GM15510 (cell line): ENCODE data around the gene EPSTI1.

ENCODE experiments used
- POLR2A ChIP-seq: IDR thresholded peaks from 3 replicates; pipeline ENCODE4 v1.6.1; 2011; ENCODE audit warnings: borderline replicate concordance; ENCODE audit not compliant: insufficient read length; ENCODE audit errors: extremely low read depth

EPSTI1 gene, protein sequence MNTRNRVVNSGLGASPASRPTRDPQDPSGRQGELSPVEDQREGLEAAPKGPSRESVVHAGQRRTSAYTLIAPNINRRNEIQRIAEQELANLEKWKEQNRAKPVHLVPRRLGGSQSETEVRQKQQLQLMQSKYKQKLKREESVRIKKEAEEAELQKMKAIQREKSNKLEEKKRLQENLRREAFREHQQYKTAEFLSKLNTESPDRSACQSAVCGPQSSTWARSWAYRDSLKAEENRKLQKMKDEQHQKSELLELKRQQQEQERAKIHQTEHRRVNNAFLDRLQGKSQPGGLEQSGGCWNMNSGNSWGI

DNA sequence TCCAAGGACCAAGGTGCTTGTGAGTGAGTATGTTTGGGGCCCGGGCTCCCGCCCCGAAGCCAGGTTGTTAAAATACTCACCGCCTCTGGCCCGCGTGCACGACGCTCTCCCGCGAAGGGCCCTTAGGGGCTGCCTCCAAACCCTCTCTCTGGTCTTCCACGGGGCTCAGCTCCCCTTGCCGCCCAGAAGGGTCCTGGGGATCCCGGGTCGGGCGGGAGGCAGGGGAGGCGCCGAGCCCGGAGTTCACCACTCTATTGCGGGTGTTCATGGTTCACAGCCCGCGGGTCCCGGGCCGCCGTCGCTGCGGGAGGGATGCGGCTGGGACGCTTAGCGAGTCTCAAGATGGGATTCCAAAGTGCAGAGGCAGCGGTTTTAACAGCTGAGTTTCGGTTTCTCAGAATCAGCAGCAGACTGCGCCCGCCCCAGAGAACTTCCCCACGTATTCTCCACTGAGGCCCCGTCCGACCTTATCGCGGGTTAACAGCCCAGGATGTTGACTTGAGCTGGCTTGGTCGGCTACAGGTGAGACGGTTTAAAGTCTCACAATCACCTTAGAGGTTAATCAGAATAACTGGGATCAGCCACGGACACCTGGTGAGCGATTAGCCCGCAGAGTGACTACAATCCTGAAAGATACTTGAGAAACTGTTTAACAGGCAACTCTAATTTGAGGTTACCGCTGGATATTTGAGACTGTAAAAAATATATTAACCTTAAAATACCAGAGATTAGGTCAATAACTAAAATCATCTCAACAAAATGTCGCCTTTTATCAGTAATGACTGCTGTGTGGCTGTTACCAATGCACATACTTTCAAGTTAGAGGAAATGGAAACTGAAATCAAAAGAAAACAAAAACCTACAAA, at the start of gene EPSTI1:
EPSTI1 (minus strand) TSS at position 344 of the 866 bp plus-strand sequence; CDS start at position 268, 76 bp downstream.
- peak; percentile 56 for TF ChIP-seq POLR2A

DNA sequence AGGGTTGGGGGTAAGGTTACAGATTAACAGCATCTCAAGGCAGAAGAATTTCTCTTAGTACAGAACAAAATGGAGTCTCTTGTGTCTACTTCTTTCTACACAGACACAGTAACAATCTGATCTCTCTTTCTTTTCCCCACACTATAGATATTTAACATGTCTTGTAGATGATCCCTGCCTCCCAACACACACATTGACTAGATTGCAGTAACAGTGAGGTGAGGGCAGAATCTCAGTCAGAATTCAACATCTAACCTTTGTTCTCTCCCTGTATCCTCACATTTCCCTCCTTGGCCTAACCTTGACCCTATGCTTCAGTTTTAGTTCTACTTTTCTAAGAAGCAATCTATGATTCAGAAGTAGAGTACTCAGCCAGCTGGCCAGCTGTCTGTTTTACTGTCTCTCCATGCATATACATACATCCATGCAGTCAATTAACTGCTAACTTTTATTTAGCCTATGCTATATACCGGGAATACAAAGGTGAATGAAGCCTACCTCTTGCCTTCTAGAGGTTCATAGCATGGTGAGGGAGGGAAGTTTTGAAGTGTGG, 49.4 kb upstream of the EPSTI1 start:
- TF ChIP-seq POLR2A = no peak

DNA sequence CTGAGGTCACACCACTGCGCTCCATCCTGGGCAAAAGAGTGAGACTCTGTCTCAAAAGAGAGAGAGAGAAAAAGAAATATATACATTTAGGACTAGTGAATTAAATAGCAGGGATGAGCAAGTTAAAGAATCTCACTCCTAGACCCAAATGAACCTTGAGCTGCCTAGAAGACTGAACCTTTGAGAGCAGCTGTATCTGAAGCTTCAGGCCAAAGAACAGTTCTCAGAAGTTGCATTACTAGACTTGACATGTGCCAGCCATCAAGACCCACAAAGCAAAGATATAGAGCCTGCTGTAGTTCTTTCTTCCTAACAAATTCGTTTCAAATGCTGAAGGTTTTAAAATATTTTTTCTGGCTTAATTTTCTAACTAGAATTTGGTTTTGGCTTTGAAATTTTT, 47.9 kb upstream of the EPSTI1 start:
- no peak for TF ChIP-seq POLR2A

DNA sequence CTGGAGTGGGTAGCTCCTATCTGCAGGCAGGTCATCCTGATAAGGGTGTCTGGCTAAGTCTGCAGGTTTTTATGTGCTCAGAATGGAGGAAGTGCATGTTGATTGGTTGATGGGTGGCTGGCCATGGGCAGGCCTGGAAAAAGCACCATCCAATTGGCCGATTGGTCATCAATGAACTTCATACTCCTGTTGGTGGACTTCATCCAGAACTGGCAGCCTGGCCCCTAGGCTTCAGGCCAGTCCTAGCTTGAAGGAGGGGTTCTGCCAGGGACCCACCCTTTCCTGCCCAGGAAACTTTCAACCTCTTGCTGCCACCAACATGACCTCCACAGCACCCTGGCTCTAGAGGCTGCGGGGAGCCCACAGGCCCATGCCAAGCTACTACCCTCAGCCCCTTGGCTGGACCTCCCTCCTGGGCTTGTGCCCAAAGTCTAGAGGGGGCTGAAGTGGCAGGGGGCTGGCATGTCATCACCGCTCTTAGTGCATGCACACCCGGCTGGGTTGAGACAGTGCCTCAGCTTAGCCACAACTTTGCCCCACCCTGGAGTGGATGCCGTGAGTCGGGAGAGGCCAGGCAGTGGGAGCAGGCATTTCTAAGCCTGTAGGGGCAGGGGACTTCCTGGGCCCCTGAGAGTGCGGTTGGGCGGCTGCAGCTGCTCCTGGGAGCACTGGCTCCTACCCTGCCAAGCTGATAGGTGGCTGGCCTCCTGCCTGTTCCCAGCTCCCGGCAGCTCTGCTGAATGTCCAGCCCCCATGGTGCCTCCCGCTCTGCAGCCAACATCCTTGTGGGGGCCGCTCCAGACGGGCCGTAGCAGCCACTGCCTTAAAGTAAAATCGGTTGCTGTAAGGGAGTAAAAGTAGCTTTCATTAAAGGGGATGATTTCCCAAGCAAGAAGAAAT, 44.6 kb upstream of the EPSTI1 start:
- no peak for TF ChIP-seq POLR2A

DNA sequence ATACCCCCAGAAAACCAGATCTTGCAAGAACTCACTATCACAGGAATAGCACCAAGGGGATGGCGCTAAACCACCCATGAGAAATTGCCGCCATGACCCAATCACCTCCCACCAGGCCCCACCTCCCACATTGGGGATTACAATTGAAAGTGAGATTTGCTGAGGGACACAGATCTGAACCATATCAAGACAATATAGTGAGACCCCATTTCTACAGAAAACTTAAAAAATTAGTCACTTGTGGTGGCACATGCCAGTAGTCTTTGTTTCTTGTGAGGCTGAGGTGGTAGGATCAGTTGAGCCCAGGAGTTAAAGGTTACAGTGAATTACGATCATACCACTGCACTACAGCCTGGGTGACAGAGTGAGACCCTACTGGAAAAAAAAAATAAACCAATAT, 41.0 kb upstream of the EPSTI1 start:
- no peak for TF ChIP-seq POLR2A

DNA sequence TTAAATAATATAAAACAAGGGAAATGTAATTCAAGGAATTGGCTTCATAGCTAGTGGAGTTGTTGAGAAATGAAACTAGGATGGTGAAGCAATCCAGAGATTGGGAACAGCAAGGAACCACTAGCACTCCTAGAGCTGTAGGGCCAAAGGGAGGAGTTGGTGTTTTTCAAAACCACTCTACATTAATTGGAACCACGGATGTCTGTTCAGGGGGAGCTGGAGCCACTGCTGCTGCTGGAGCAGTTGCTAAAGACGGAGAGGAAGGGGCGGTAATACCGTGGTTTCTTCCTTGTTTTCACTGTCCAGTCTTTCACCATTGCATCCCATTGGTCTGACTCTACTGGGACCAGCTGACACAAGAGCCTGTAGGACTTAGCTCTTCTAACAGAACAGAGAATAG, 39.8 kb upstream of the EPSTI1 start:
- no peak for TF ChIP-seq POLR2A

DNA sequence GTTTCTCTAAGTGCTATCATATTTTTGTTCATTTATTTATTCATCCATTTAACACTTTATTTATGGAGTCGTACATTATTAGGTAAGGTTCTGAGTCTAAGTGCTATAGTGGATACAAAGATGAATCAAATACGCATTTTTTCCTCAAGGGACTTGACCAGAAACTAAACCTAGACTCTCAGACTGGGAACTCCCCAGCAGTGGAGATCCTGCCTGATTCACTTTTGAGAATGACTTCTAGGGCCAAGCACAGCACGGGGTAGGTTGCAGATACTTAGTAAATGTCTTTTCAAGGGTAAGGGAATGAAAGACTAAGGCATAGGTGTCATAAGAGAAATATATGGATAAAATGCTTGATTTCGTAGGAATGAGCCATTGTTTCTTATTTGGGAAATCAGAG, 38.5 kb upstream of the EPSTI1 start:
- no peak for TF ChIP-seq POLR2A

DNA sequence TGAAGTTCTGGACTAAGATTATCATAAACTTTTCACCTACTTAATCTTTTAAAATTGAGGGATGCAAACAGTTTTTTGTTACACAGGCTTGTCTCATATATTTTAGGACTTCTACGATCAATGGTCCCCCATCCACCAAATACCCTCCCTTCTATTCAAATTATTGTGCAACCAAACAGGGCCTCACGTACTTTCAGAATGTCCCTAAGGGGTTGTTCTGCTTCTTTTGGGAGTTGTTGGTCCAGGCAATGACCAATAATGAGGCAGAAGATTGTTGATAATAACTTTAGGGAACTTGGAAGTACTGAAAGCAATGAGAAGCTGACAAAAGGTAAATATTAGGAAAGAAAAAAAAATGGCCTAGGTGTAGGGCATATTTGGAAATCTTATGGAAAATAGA, 34.2 kb upstream of the EPSTI1 start:
- no peak for TF ChIP-seq POLR2A

DNA sequence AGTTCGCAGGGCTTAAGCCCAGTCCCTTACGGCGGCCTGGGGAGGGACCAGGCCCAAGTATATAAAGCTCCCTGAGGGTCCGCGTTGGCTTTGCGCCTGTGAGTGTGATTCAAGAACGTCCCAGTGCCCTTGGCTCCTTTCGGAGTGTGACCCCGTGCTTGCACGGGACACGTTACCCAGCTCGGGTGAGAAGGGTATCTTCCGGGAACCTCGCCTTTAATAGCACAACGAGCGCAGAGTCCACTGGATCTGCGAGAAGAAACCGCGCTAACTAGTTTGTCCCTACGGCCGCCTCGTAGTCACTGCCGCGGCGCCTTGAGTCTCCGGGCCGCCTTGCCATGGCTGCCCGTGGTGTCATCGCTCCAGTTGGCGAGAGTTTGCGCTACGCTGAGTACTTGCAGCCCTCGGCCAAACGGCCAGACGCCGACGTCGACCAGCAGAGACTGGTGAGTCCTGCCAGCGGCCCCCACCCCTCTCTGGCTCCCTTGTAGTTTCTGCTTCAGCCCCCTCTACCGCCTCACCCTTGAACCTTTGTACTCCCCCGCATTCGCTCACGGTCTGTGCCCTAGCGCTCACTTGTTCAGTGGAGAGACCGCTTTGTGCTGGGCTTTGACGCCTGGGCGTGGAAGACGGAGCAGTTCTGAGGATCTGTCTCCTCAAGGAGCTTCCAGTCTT, 31.4 kb upstream of the EPSTI1 start, which contains the start of gene DNAJC15:
DNAJC15 (plus strand) TSS at position 298 of the 675 bp plus-strand sequence; CDS start at position 339, 41 bp downstream.
- TF ChIP-seq POLR2A = peak; percentile 90

DNA sequence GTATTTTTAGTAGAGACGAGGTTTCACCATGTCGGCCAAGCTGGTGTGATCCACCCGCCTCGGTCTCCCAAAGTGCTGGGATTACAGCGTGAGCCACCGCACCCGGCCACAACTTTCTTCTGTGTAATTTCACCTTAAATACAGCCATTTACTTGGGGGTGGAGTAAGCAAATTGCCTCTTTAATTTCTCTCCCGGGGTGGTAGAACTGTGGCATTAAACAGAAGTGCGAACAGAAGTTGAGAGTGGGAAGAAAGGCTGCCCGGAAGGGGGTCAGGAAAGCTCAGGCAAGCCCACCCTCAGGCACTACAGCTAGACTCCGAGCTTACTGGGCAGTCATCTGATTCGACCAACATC, 30.9 kb upstream of the EPSTI1 start:
- TF ChIP-seq POLR2A = no peak

DNA sequence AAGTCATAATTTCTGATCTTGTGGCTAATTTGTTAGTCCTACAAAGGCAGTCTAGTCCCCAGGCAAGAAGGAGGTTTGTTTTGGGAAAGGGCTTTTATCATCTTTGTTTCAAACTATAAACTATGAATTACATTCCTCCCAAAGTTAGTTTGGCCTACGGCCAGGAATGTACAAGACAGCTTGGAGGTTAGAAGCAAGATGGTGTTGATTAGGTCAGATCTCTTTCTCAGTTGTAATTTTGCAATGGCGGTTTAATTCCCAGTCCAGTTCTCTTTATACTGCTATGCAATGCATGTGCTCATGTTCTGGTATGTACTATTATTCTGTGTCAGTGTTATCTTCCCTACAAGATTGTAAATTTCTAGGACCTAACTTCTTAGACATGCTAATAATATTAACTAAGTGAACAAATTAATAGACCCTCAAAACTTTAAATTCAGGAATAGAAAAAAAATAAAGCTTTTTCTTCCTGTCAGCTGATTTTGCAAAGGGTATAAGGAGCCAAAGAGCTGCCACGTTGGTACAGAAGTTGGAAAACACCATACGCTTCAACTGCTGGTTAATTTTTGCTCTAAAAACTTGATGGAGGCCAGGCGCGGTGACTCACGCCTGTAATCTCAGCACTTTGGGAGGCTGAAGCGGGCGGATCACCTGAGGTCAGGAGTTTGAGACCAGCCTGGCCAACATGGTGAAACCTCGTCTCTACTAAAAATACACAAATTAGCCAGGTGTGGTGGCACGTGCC, 30.1 kb upstream of the EPSTI1 start:
- TF ChIP-seq POLR2A = no peak

DNA sequence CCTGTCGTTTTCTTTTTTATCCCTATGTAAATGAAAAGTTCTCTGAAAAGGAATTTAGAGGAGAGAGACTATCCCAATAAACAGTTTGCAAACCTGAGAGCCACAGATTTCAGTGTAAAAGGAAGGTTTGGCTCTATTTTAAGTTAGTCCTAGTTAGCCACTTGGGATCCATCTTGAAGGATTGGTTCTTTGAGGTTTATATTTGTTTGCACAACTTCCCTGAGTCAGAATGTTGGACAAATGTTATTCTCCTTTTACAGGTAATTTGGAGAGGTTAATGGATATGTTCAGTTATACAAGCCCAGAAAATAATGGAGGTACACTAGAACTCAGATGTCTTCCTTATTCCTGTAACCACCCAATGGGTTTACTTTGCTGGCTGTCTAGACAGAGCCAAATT, 28.8 kb upstream of the EPSTI1 start:
- no peak for TF ChIP-seq POLR2A

DNA sequence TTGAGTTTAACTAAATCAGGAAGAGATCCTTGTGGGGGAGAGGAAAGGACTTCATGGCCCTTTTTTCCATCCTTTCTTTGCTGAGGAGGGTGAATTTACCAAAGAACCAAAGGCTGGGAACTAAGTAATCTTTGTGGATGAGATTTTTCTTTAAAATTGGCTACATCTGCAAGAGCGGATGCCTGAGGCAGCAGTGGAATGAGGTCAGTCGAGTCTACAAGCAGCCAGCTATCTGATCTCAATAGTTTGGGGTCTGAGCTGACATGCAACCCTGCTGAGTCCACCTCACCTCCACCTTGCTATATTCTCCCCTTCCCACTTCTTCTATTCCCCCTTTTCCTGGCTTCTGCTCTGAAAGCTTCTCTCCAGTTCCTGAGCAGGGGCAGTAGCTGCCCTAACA, 27.8 kb upstream of the EPSTI1 start:
- no peak for TF ChIP-seq POLR2A
